Liver (tissue), 3 donors: ENCODE data around the gene ADCK1.

Source experiments
- GABPA ChIP-seq, 2 donors: IDR thresholded peaks in 1 of 2; conservative IDR thresholded peaks in 1 of 2; 2 replicates each; pipeline ENCODE4 v1.6.1; 2016; ENCODE audit warnings: antibody characterized with exemption in 2 of 2, mild to moderate bottlenecking in 1 of 2, moderate library complexity in 1 of 2
- MAX ChIP-seq: IDR thresholded peaks from 2 replicates; pipeline ENCODE4 v1.6.1; 2016; ENCODE audit warnings: antibody characterized with exemption
- RAD21 ChIP-seq, 2 donors: IDR thresholded peaks; 2 replicates each; pipeline ENCODE4 v1.6.1; 2016; ENCODE audit warnings: antibody characterized with exemption in 2 of 2, mild to moderate bottlenecking in 2 of 2
- YY1 ChIP-seq: IDR thresholded peaks from 2 replicates; pipeline ENCODE4 v1.6.1; 2016; ENCODE audit warnings: antibody characterized with exemption, mild to moderate bottlenecking
- TF ChIP-seq, protein P1 (sequence below): IDR thresholded peaks from 2 replicates; pipeline ENCODE4 v1.6.1; 2016; ENCODE audit warnings: antibody characterized with exemption, mild to moderate bottlenecking
- TF ChIP-seq, protein P2 (sequence below): fragments of 150-350 bp; IDR thresholded peaks from 2 replicates; pipeline ENCODE4 v1.5.1; 2017; ENCODE audit warnings: improper control_type of control experiment, low read depth, low read length; ENCODE audit not compliant: missing input control
- donor health status: healthy.
- donor health status: healthy.

GRCh38 chr14:77800814-77801213 lies 905 bp downstream of the ADCK1 start:
- TF ChIP-seq, protein P1, sequence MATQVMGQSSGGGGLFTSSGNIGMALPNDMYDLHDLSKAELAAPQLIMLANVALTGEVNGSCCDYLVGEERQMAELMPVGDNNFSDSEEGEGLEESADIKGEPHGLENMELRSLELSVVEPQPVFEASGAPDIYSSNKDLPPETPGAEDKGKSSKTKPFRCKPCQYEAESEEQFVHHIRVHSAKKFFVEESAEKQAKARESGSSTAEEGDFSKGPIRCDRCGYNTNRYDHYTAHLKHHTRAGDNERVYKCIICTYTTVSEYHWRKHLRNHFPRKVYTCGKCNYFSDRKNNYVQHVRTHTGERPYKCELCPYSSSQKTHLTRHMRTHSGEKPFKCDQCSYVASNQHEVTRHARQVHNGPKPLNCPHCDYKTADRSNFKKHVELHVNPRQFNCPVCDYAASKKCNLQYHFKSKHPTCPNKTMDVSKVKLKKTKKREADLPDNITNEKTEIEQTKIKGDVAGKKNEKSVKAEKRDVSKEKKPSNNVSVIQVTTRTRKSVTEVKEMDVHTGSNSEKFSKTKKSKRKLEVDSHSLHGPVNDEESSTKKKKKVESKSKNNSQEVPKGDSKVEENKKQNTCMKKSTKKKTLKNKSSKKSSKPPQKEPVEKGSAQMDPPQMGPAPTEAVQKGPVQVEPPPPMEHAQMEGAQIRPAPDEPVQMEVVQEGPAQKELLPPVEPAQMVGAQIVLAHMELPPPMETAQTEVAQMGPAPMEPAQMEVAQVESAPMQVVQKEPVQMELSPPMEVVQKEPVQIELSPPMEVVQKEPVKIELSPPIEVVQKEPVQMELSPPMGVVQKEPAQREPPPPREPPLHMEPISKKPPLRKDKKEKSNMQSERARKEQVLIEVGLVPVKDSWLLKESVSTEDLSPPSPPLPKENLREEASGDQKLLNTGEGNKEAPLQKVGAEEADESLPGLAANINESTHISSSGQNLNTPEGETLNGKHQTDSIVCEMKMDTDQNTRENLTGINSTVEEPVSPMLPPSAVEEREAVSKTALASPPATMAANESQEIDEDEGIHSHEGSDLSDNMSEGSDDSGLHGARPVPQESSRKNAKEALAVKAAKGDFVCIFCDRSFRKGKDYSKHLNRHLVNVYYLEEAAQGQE: no peak
- TF ChIP-seq, protein P2, sequence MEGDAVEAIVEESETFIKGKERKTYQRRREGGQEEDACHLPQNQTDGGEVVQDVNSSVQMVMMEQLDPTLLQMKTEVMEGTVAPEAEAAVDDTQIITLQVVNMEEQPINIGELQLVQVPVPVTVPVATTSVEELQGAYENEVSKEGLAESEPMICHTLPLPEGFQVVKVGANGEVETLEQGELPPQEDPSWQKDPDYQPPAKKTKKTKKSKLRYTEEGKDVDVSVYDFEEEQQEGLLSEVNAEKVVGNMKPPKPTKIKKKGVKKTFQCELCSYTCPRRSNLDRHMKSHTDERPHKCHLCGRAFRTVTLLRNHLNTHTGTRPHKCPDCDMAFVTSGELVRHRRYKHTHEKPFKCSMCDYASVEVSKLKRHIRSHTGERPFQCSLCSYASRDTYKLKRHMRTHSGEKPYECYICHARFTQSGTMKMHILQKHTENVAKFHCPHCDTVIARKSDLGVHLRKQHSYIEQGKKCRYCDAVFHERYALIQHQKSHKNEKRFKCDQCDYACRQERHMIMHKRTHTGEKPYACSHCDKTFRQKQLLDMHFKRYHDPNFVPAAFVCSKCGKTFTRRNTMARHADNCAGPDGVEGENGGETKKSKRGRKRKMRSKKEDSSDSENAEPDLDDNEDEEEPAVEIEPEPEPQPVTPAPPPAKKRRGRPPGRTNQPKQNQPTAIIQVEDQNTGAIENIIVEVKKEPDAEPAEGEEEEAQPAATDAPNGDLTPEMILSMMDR: no peak
- no peak for TF ChIP-seq MAX
- no peak for TF ChIP-seq RAD21 (IDR thresholded peaks at IDR 0.05)
- TF ChIP-seq GABPA (IDR thresholded peaks at IDR 0.05 in 1 of 2, conservative IDR thresholded peaks at IDR 0.05 in 1 of 2): no peak
- TF ChIP-seq YY1: no peak
